GM18517 (cell line): ENCODE data around the gene KCNAB3.

Experiments
- ATAC-seq: cut with Tn5 transposase; IDR thresholded peaks from one replicate; pipeline ENCODE4 v1.9.1; 2021; ENCODE audit warnings: mild to moderate bottlenecking, moderate library complexity; ENCODE audit not compliant: unreplicated experiment

Gene KCNAB3

DNA sequence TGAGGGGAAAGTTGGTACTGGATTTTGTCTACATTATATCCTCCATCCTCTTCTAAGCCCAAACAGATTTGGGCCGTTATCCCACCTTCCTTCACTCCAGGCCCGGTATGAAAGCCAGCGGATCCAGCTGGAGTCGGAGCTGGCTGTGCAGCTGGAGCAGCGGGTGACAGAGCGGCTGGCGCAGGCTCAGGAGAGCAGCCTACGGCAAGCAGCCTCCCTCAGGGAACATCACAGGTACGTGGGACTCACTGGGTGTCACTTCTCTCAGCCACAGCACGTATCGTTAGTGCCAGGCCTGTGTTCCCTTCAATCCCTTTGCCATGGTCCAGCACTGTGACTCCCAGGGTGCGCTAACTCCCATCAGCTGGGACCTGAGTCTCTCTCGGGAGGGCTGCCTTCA is 13.6 kb upstream of the KCNAB3 start:
- ATAC-seq = no peak

DNA sequence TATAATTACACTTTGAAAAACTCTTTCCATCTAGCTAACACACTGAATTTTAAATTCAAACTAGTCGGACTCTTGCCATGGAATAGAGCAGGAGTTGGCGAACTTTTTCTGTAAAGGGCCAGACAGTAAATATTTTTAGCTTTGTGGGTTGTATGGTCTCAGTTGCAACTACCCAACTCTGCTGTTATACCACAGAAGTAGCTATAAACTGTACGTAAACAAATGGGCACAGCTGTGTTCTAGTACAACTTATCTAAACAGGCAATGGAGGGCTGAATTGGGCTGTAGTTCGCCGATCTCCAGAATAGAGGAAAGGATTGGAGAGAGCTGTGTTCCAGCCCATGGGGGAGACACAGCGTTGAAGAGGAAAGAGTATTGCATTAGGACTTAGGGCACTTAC is 11.1 kb upstream of the KCNAB3 start:
- ATAC-seq = no peak

DNA sequence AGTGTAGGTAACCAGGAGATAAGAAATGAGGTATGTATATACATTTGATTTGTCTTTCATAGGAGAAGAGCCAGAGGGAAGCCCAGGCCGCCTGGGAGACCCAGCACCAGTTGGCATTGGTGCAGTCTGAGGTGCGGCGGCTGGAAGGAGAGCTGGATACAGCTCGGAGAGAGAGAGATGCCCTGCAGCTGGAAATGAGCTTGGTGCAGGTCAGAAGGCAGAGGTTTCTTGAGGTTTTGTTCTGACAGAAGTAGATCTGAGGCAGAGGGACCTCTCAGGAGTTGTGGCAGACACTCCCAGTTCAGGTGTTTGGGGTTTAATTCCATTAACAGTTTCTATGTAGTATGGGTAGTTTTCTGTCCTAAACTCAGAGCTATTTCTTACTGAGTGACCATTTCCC is 10.4 kb upstream of the KCNAB3 start:
- no peak for ATAC-seq

DNA sequence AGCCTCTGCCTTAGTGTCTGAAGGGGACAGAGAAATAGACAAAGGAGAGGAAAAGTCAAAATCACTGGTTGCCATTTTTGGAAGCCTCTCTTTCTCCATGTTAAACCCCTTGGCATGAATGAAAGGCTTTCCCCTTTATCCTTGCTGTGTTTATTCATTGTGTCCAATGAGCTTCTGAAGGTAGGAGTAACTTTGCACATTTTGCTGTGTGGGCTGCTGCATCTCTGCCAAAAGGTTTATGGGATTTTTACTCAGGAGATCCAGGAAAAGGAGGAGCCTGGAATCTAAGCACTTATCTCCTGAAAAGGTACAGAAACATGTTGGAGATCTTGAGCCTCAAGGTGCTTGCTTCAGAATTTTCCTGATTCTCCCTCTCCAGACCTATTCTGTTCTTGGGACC is 6.2 kb upstream of the KCNAB3 start:
- no peak for ATAC-seq

- ATAC-seq = no peak
These were observed 3.3 kb upstream of the KCNAB3 start for GRCh38 chr17:7932949-7933348.

- ATAC-seq = no peak
These were observed 2.8 kb upstream of the KCNAB3 start for GRCh38 chr17:7932483-7932891.

DNA sequence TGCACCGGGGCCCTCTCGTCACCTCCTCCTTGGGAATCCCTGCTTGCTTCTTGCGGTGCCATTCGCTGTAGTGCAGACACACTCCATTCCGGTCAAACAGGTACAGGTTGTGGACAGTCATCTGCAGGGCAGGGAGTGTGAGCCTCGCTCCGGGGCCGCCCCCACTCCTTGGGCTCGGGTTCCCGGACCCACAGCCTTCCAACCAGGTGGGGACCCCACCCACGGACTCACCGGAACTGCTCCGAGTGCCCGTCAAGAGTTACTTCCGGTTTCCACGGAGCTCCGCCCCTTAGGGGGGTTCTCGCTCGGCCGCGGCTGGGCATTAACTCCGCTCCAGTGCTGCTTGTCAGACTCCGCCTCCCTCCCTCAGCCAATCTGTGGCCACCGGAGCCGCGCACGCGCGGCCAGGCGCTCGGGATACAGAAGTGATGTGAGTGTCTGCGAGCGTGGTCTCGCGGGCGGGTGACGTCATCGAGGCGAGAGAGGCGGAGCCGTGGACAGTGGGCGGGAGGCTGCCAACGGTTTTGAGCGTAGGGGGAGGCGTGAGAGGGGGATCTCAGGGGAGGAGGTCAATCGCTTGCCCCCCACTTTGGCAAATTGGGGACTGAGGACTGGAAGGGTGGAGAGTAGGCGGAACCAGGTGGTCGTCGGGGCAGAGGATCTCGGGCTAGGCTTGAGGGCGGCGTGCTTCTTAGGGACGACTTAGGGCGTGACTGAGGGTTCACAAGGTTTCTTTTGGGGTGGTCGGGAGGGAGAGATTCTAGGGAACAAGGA is 2.2 kb upstream of the KCNAB3 start, which contains the start of the genes CNTROB and TRAPPC1:
TSS of gene CNTROB (plus strand) at position 498 of the 774 bp plus-strand sequence. CDS start 874 bp downstream, outside the sequence.
TSS of gene TRAPPC1 (minus strand) at position 238 of the 774 bp plus-strand sequence. CDS start at position 121, 117 bp downstream.
- ATAC-seq = peak; percentile 93

DNA sequence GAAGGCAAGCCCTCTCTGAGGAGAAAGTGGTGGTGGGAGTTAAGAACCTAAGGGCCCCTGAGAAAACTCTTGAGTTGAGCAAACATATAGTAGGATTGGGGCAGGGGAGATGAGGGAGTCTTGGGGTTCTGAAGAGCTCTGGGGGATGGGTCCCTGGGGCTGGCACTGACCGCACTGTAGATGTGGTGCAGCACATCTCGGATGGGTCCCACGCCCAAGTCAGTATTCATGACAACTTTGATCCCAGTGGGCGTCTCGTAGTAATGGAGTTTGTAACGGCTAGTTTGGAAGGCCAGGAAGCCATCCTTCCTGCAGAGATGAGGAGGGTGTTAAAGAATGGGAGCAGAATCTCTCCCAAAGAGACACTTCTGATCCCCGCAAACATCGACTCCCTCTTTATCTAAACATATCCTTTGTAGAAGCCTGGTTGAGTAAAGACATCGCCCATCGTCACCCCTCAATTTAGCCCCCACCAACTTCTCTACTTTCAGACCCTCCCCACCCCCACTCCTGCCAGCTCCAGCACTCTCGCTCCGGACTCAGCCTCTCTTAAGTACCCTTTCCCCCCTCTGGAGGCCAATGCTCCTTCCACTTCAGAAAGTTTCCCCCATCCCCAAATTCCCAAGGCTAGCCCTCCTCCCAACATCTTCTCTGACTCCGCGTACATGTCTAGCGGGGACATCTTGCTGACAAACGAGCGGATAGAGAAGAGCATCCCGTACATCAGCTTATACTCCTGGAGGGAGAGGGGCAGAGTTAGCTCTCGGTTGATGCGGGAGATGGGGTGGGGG is 1.4 kb upstream of the KCNAB3 start:
- ATAC-seq = no peak

DNA sequence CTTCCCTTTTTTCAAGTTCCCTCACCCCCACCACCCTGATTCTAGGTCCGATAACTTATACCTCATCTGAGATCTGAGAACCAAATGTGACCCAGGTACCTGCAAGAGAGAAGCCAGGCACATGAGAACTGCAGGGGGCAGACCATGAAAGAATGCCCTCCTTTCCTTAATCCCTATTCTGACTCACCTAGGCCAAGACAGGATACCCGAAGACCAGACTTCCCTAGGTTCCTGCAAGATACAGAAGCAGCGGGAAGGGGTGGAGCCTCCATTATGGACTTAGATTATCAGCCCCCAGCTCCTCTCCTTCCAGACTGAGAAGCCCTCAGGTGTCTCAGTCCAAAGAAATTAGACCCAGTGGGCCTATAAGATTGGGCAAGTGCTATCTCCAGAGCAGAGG is 2.1 kb downstream of the KCNAB3 start:
- ATAC-seq = no peak

DNA sequence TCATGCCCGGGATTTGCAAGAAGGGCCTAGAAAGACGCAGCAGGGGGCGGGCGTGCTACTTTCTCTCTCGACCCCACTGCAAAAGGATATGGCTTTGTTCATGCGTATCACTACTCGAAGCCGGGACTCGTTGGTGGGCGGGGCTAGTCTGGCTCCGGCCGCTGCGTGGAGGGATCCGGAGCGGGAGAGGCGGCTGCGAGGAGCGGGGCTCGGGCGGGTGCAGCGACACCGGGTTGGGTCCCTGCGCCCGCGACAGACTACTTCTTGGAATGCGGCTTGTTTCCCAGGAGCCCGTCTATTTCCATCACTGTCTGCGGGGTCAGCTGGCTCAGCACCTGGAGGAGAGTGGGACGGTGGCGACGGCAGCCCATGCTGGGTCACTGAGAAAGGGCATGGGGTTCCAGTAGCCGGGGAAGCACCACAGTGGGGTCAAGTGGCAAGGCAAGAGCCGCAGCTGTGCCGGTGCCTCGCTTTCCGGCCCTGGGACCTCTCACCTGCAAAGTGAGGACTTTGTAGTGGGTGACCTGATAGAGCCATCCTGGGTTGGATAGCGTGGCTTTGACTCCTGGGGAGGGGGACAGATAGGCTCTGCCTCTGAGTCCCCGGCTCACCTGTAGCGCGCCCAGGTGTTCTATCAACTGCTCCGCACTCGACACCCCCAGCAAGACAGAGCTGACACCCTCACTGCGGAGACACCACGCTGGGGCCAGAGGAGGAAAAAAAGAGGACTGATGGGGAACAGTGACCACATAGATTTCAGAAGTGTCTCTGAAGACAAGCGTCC is 6.6 kb downstream of the KCNAB3 start:
- ATAC-seq = no peak

- no peak for ATAC-seq
These were observed 7.3 kb downstream of the KCNAB3 start for GRCh38 chr17:7922269-7922844.

DNA sequence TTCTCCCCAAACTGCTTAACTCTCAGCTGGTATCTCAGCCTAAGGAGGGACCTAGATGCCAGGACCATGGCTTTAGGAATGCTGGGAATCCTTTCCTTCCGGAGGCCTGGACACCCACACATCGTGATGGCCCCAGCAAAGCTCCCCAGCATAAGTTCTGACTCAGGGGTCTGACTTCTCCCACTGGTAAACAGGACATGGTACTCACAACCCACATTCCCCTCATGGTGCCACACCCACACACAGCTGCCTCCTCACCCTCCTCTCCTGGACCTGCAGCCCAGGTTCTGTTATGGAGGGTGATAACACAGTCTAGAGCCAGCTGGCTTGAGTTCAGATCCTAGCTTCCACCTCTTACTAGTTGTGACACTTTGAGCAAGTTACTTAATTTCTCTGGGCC is 12.8 kb downstream of the KCNAB3 start:
- no peak for ATAC-seq

GRCh38 chr17:7916385-7916682 is 13.3 kb downstream of the KCNAB3 start:
- ATAC-seq = no peak

- peak; percentile 60 for ATAC-seq
These were observed 13.9 kb downstream of the KCNAB3 start, which contains the start of gene RNF227 for GRCh38 chr17:7915611-7916384. Gene RNF227, minus strand, starts transcription at chr17:7916289. Its CDS starts 94 bp downstream, at chr17:7916195.

GRCh38 chr17:7915179-7915610 is 14.5 kb downstream of the KCNAB3 start:
- peak; percentile 15 for ATAC-seq

- ATAC-seq = no peak
These were observed 16.6 kb downstream of the KCNAB3 start for GRCh38 chr17:7912927-7913524.

- no peak for ATAC-seq
These were observed 18.5 kb downstream of the KCNAB3 start for GRCh38 chr17:7911116-7911515.

GRCh38 chr17:7910711-7911110 is 18.9 kb downstream of the KCNAB3 start:
- ATAC-seq = no peak

DNA sequence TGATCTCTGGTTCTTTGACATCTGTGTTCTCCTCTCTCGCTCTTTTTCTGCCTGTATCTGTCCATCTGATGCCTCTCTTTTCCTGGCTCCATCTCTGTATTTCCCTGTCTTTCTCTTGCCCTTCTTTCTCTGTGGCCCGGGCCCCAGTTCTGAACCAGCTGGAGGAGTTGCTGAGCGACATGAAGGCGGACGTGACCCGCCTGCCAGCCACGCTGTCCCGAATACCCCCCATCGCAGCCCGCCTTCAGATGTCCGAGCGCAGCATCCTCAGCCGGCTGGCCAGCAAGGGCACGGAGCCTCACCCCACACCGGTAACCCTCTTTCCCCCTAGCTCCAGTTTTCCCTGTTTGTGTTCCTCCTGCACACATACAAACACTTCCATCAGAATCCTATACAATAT is 19.4 kb downstream of the KCNAB3 start:
- ATAC-seq = no peak

- ATAC-seq = no peak
These were observed 20.6 kb downstream of the KCNAB3 start for GRCh38 chr17:7909089-7909488.
